Smooth muscle cell (in vitro differentiated cells): Measurements from ENCODE around the gene LIN7A. TPM values are rescaled to one million over a fixed set of nuclear protein-coding genes. Genes with fewer than 3 reads are reported as not detected.
A peak's percentile ranks its signal among the peaks of the same experiment; 100 is the strongest.
"Not testable (repeated sequence)": the region's sequence is repeated elsewhere in the genome, so short reads cannot be mapped to it uniquely, and the experiment has no call there.

Experiments
- DNase-seq: peaks from one replicate; lab custom pipeline; 2025; ENCODE audit not compliant: unreplicated experiment; lab: John Stamatoyannopoulos, UW
- H2AFZ ChIP-seq: fragments of 200-600 bp; sonication (generic); 2 replicates; pipeline ENCODE4 v1.6.0; 2016; ENCODE audit warnings: antibody characterized with exemption, low read depth, mild to moderate bottlenecking
- H3F3A ChIP-seq: fragments of 200-600 bp; sonication (generic); 2 replicates; pipeline ENCODE4 v1.6.0; 2017; ENCODE audit warnings: antibody characterized with exemption, low read depth
- H3K27ac ChIP-seq: fragments of 200-600 bp; sonication (generic); 2 replicates; pipeline ENCODE4 v1.5.1; 2016; ENCODE audit warnings: low read depth, mild to moderate bottlenecking
- H3K27me3 ChIP-seq: fragments of 200-600 bp; sonication (generic); 2 replicates; pipeline ENCODE4 v1.6.1; 2016; ENCODE audit warnings: low read depth, mild to moderate bottlenecking
- H3K36me3 ChIP-seq: fragments of 200-600 bp; sonication (generic); 2 replicates; pipeline ENCODE4 v1.5.1; 2016; ENCODE audit warnings: low read depth
- H3K4me1 ChIP-seq: fragments of 200-600 bp; sonication (generic); 2 replicates; pipeline ENCODE4 v1.5.1; 2016; ENCODE audit warnings: low read depth
- H3K4me2 ChIP-seq: fragments of 200-600 bp; sonication (generic); 2 replicates; pipeline ENCODE4 v1.6.0; 2016; ENCODE audit warnings: mild to moderate bottlenecking
- H3K4me3 ChIP-seq: fragments of 200-600 bp; sonication (generic); 2 replicates; pipeline ENCODE4 v1.5.1; 2016; ENCODE audit warnings: mild to moderate bottlenecking
- H3K79me2 ChIP-seq: fragments of 200-600 bp; sonication (generic); 2 replicates; pipeline ENCODE4 v1.6.0; 2016; ENCODE audit warnings: low read depth, mild to moderate bottlenecking
- H3K9ac ChIP-seq: fragments of 200-600 bp; sonication (generic); 2 replicates; pipeline ENCODE4 v1.6.0; 2016; ENCODE audit warnings: low read depth
- H3K9me3 ChIP-seq: fragments of 200-600 bp; sonication (generic); replicated peaks from 2 replicates; pipeline ENCODE4 v1.5.1; 2016; ENCODE audit warnings: low read depth
- H4K20me1 ChIP-seq: fragments of 200-600 bp; sonication (generic); 2 replicates; pipeline ENCODE4 v1.6.0; 2016; ENCODE audit warnings: low read depth
- CTCF ChIP-seq: fragments of 200-600 bp; sonication (generic); IDR thresholded peaks from 2 replicates; pipeline ENCODE4 v1.5.1; 2017; ENCODE audit warnings: borderline replicate concordance, mild to moderate bottlenecking, antibody characterized with exemption; ENCODE audit not compliant: insufficient read depth, poor library complexity, severe bottlenecking
- WGBS: methylation state at CpG from one replicate; pipeline ENCODE4 v1.1.7; 2016; ENCODE audit warnings: low lambda C conversion rate; 5-methylcytosine and 5-hydroxymethylcytosine counted together
- polyA plus RNA-seq: library from polyadenylated mRNA; unstranded; fragments of >200 nt; fragmentation: Nextera tagmentation; extraction: Ambion mirVana; gene quantifications from 2 replicates; pipeline ENCODE4 v1.2.1, GENCODE V29; 2016
- total RNA-seq: library from RNA; depleted of rRNA; stranded (reverse); fragments of >200 nt; gene quantifications from 2 replicates; pipeline ENCODE4 v1.2.3, GENCODE V29; 2014

Gene LIN7A
- total and polyA plus RNA-seq, 2 experiments from 2014 or later: 2.0 to 3.2 TPM

- Histone ChIP-seq H3K4me1 (no peaks in the 10 kb centered on the region), H2AFZ (no peak overlapping the region), H3K4me3 (no peak overlapping the region), H4K20me1 (no peaks in the 10 kb centered on the region), H3K4me2 (no peak overlapping the region), H3K9me3 (no peaks in the 10 kb centered on the region), H3F3A (no peaks in the 10 kb centered on the region), H3K27me3 (no peaks in the 10 kb centered on the region), H3K27ac (no peak overlapping the region), H3K9ac (no peak overlapping the region), H3K79me2 (no peaks in the 10 kb centered on the region), H3K36me3 (no peaks in the 10 kb centered on the region)
- TF ChIP-seq CTCF: no peak
- no peak for DNase-seq
Observed at GRCh38 chr12:80881106-80881505, 56.6 kb downstream of the LIN7A start.

- H3K4me3 ChIP-seq, H3K79me2 ChIP-seq, H3K9me3 ChIP-seq, H3K27ac ChIP-seq, H4K20me1 ChIP-seq, H3K27me3 ChIP-seq, H3F3A ChIP-seq, H3K4me2 ChIP-seq, H3K4me1 ChIP-seq, H2AFZ ChIP-seq, H3K9ac ChIP-seq, DNase-seq, H3K36me3 ChIP-seq: not testable (repeated sequence)
- 87% methylated on average over 8 of the region's 8 CpGs for WGBS
Observed at GRCh38 chr12:80878452-80878851, 59.3 kb downstream of the LIN7A start.

- H3K4me2 ChIP-seq: no peak overlapping the region
Observed at GRCh38 chr12:80877721-80878265, 59.9 kb downstream of the LIN7A start.

GRCh38 chr12:80872053-80872452, 65.7 kb downstream of the LIN7A start:
- Histone ChIP-seq H3K4me1 (no peaks in the 10 kb centered on the region), H3K9ac (no peak overlapping the region), H3K4me2 (no peak overlapping the region), H3K27me3 (no peaks in the 10 kb centered on the region), H3K36me3 (no peaks in the 10 kb centered on the region), H3F3A (no peaks in the 10 kb centered on the region), H3K9me3 (no peaks in the 10 kb centered on the region), H2AFZ (no peak overlapping the region), H4K20me1 (no peaks in the 10 kb centered on the region), H3K4me3 (no peak overlapping the region), H3K27ac (no peak overlapping the region), H3K79me2 (no peaks in the 10 kb centered on the region)
- no peak for DNase-seq
- no peak for TF ChIP-seq CTCF

More at GRCh38 chr12:80877721-80878265, 59.9 kb downstream of the LIN7A start:
- Histone ChIP-seq H3K9ac (no peak overlapping the region), H4K20me1 (no peaks in the 10 kb centered on the region), H3K4me1 (no peaks in the 10 kb centered on the region), H3K79me2 (no peaks in the 10 kb centered on the region), H2AFZ (peak overlapping the region; percentile 72), H3K36me3 (no peaks in the 10 kb centered on the region), H3F3A (no peaks in the 10 kb centered on the region), H3K9me3 (no peaks in the 10 kb centered on the region), H3K27ac (no peak overlapping the region), H3K4me3 (no peak overlapping the region), H3K27me3 (no peaks in the 10 kb centered on the region)
- TF ChIP-seq CTCF: no peak
- 50% methylated on average over 2 of the region's 2 CpGs for WGBS
- DNase-seq: no peak
